GM18508 (cell line): ENCODE results near the gene PIK3R3.

Experiments used
- ATAC-seq: cut with Tn5 transposase; IDR thresholded peaks from one replicate; pipeline ENCODE4 v1.9.1; 2021; ENCODE audit warnings: moderate number of reproducible peaks; ENCODE audit not compliant: insufficient read depth, unreplicated experiment

The PIK3R3 gene

DNA sequence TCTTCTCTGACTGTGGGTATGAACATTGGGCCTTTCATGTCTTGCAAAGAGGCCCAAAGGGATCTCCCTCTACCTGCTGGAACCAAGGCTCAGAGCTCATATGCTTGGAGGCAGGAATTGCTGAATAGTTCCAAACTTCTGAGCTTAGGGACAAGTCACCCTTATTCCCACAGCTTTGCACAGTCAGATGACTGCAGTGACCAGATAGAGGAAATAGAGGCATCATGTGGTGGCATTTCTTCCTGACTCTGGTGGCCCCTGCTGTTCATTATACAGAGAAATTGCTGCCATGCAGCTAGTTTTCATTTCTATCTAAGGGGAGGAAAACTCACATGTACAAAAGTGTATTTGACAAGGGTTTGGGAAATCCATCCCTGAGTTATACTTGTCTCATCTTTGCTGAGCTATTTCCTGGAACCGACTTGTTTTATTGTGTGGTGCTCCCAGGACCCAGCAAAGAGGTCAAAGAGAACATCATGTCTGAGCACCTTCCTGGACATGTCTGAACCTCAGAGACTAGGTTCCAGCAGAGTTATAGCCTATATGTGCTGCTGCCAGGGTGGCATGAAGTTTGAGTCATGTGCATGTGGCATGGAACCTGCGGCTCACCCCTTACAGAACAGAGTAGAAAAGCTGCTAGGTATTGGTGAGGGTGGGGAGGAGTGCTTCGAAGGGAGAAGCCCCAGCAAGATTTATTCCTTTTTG, 131.2 kb downstream of the PIK3R3 start:
- ATAC-seq = no peak

DNA sequence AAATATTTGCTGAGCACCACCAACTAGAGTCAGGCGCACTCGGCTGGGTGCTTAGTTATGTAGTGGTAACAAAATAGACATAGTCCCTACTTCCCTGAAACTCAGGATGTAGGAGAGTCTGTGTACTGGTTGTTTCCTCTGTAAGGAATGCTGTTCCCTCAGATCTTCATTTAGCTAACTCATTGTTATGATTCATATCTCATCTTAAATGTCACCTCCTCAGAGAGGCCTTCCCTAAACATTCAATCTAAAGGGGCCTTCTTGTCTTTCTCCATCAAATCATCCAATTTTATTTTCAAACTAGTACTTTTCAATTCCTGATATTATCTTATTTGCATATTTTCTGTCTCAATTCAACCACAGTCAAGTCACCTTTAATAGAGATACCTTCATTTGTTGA, 132.9 kb downstream of the PIK3R3 start:
- ATAC-seq = no peak

DNA sequence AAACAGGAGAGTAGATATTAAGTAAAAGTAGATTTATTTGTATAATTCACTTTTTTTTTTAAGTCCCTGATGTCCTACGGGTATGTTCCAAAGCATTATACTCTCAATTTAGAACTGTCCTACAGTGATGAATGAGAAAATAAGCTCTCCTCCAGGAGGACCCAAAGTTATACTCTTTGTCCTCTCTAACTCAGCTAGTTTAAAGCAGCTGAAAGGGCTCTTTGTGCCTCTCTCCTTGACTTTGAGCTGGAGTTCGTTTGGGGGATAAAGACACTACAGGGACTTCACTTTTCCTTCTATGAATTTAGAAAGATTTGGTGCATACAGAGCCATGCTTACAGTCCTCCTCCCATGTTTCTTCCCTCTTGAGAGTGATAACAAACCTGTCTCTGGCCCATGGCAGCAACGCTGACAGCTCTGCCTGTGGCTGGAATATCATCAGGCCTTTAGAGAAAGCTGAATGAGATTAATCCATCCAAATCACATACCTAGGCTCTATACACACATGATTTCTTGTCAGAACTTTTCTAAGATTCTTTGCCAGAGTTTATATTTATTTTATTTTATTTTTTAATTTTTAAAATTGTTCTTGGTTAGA, 134.3 kb downstream of the PIK3R3 start:
- no peak for ATAC-seq

DNA sequence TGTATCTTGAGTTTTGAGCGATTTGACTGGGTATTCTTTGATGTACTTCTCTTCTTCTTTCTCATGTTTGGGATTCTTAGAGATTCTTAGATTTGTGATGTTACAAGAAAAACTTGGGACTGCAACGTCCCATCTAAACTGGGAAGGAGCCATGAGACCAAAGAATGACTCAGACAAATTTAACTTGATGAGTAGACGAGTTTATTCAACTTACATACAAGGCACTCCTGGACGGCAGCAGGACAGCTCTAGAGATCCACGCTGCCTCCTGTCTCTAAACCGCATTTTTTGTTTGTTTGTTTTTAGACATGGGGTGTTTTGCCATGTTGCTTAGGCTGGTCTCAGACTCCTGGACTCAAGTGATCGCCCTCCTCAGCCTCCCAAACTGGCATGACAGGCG, 137.1 kb downstream of the PIK3R3 start:
- no peak for ATAC-seq

DNA sequence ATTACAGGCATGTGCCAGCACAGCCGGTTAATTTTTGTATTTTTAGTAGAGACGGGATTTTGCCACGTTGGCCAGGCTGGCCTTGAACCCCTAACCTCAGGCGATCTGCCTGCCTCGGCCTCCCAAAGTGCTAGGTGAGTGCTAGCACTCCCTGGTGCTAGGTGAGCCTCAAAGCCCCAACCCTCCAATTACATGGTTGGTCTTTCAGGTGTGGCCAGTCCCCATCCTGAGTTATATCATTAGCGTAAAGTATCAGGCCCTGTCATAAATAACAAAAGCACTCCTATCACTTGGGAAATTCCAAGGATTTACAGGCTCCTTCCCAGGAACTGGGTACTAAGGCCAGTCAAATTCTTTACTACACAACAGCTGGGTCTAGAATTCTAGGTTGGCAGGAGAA, 138.0 kb downstream of the PIK3R3 start:
- no peak for ATAC-seq
